Cardiac muscle cell (in vitro differentiated cells and primary cell): Measurements from ENCODE around the gene APOBEC3B. TPM values are rescaled to one million over a fixed set of nuclear protein-coding genes. Genes with fewer than 3 reads are reported as not detected.

Source experiments
- DNase-seq, 2 donors: peaks; one replicate each; pipeline versions ENCODE4 v3.0.0 to v3.0.0-alpha.2; 2010 to 2017; ENCODE audit warnings: low read depth in 1 of 2, low spot score in 1 of 2
- H3K27ac ChIP-seq: fragments of 200-600 bp; sonication (generic); 2 replicates; pipeline ENCODE4 v1.5.1; 2016
- H3K27me3 ChIP-seq: fragments of 200-600 bp; sonication (generic); 2 replicates; pipeline ENCODE4 v1.6.0; 2016; ENCODE audit warnings: control low read depth
- H3K36me3 ChIP-seq: fragments of 200-600 bp; sonication (generic); 2 replicates; pipeline ENCODE4 v1.5.1; 2016; ENCODE audit warnings: control low read depth
- H3K4me1 ChIP-seq: fragments of 200-600 bp; sonication (generic); 2 replicates; pipeline ENCODE4 v1.8.1; 2017; ENCODE audit warnings: low read depth, mild to moderate bottlenecking, mixed run types
- H3K4me3 ChIP-seq: fragments of 200-600 bp; sonication (generic); 2 replicates; pipeline ENCODE4 v1.5.1; 2016; ENCODE audit warnings: mild to moderate bottlenecking
- H3K9me3 ChIP-seq: fragments of 200-600 bp; sonication (generic); 2 replicates; pipeline ENCODE4 v1.5.1; 2017; ENCODE audit warnings: low read depth, mild to moderate bottlenecking, control low read depth
- polyA plus RNA-seq: library from polyadenylated mRNA; unstranded; fragments of >200 nt; fragmentation: Nextera tagmentation; extraction: Ambion mirVana; gene quantifications from 2 replicates; pipeline ENCODE4 v1.2.1, GENCODE V29; 2016
- total RNA-seq: library from RNA; depleted of rRNA; stranded (reverse); fragments of >200 nt; gene quantifications from 2 replicates; pipeline ENCODE4 v1.2.3, GENCODE V29; 2016
- TF ChIP-seq, protein P1 (sequence below): IDR thresholded peaks from 2 replicates; pipeline ENCODE4 v1.5.1; 2012; ENCODE audit warnings: low read depth, mild to moderate bottlenecking, low read length

The APOBEC3B gene
- total and polyA plus RNA-seq, 2 experiments from 2014 or later = 6.5 to 6.8 TPM

DNA sequence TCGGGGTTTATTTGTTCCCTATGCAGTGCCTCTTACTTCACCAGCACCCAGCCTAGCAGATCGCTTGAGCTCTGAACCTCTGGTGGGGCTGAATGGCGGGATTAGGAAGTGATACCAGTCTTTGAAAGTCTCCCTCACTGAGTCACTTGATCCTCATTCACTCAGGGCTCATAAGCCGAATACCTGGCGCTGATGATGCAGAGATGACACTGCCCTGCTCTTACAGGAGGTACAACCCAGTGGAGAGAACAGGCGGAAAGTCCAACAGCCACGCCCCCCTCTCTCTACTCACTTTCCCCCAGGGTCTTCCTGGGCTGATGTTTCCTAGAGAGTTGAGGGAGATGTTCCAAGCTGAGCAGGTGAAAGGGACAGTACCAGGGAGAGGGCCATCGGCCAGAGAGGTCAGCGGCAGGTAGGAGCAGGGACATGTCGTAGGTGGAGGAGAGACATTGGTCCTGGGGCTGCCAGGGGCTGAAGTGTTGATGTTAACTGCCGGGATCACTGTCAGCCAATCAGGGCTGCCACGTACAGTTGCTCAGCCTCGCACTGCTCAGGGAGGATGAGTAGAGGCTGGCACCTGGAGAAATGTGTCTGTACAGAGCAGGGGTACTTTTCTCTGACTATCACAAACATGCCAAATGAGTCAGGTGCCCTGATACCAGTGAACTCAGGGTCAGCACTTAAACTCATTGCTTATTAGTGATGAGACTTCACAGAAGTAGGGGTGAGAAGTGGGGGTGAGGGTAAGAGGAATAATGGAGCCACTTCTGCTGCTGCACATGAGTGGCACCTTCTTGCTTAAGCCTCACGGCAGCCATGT lies 34.6 kb upstream of the APOBEC3B start:
- Histone ChIP-seq H3K27ac (no peak overlapping the region), H3K36me3 (no peaks in the 10 kb centered on the region), H3K27me3 (no peaks in the 10 kb centered on the region), H3K9me3 (no peaks in the 10 kb centered on the region), H3K4me3 (no peak overlapping the region), H3K4me1 (no peaks in the 10 kb centered on the region)
- TF ChIP-seq, protein P1, sequence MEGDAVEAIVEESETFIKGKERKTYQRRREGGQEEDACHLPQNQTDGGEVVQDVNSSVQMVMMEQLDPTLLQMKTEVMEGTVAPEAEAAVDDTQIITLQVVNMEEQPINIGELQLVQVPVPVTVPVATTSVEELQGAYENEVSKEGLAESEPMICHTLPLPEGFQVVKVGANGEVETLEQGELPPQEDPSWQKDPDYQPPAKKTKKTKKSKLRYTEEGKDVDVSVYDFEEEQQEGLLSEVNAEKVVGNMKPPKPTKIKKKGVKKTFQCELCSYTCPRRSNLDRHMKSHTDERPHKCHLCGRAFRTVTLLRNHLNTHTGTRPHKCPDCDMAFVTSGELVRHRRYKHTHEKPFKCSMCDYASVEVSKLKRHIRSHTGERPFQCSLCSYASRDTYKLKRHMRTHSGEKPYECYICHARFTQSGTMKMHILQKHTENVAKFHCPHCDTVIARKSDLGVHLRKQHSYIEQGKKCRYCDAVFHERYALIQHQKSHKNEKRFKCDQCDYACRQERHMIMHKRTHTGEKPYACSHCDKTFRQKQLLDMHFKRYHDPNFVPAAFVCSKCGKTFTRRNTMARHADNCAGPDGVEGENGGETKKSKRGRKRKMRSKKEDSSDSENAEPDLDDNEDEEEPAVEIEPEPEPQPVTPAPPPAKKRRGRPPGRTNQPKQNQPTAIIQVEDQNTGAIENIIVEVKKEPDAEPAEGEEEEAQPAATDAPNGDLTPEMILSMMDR = no peak
- no peak for DNase-seq

DNA sequence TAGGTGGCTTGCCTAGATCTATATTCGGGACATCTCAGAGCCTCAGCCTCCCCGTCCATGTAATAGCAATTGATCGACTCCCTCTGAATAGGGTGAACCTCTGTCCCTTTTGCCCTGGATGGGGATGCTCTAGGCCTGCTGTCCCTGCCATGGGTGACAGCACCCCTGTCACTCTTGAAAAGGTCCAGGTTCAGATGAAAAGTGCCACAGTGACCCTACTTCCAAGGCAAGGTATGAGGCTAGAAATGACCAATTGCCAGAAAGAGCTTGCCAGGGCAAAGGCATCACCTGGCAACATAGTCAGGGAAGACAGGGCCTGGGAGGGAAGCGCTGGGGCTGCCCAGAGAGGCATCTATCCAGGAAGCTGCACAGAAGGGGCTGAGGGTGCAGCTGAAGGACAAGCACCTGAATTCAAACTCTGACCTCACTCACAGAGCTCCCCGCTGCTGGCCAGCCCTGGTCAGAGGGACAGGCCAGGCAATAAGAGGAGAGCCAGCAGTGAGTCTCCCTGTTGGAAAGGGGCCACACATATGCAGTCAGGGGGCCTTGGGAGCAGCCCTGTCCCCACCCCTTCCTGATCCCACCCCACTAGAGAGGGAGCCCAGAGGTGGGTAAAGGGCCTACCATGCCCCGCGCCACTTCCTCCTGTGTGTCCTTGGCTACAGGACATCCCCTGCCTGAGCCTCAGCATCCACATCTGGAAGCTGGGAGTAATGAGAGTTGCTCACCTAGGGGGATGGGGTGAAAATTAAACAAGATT lies 33.8 kb upstream of the APOBEC3B start:
- Histone ChIP-seq H3K4me3 (no peak overlapping the region), H3K36me3 (no peaks in the 10 kb centered on the region), H3K27me3 (no peaks in the 10 kb centered on the region), H3K27ac (no peak overlapping the region), H3K4me1 (no peaks in the 10 kb centered on the region), H3K9me3 (no peaks in the 10 kb centered on the region)
- no peak for DNase-seq
- TF ChIP-seq, protein P1 = no peak

DNA sequence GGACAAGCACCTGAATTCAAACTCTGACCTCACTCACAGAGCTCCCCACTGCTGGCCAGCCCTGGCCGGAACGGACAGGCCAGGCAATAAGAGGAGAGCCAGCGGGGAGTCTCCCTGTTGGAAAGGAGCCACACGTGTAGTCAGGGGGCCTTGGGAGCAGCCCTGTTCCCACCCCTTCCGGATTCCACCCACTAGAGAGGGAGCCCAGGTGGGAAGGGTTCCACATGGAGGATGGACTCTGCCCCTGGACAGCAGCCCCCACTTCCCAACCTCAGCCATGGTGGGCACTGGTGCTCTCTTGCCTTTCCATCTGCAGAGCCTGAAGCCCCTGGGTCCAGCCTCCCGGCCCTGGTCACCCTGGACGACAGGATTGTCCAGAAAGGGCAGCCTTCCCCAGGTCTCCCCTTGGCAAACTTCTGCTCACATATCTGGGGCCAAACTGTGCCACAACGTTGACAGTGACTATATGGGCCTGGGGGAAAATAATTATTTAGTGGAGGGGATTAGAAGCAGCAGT lies 32.2 kb upstream of the APOBEC3B start:
- H3K4me3 ChIP-seq = no peak overlapping the region
- H3K9me3 ChIP-seq = no peaks in the 10 kb centered on the region
- H3K27me3 ChIP-seq = no peaks in the 10 kb centered on the region
- H3K4me1 ChIP-seq = no peaks in the 10 kb centered on the region
- no peak for DNase-seq
- no peak overlapping the region for H3K27ac ChIP-seq
- TF ChIP-seq, protein P1 = no peak
- no peaks in the 10 kb centered on the region for H3K36me3 ChIP-seq

DNA sequence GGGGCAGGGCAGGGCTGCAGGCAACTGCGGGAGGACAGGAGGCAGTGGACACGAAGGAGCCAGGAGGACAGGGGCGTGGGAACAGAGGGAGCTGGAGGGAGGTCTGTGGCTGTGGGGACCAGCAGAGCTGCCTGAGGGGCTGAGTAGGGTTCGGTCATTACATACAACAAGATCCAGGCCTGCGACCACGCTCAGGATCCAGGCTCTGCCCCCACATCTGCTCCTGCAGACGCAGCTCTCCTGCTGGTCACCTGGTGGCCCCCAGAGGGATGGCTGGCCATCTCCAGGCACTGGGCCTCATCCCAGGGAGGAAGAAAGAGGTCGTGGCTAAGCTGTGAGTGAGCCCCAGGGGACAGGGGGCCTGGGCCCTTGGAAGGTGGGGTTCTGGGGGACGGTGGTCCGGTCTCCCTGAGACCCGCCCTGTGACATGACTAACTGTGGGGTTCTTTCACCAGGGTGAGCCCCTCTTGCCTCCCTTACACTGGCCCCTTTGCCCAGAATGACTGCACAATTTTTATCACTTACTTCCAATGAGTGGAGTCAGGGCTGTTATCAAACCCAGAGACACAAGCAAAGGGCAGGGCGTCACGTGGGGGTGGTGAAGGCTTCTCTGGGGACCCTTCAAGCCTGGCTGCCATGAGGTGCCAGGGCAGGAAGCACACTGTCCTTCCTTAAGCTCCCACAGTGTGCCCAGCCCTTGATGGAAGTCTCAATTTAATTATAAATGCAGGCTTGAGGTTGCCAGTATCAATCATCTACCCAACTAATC lies 31.4 kb upstream of the APOBEC3B start:
- H3K4me1 ChIP-seq = no peaks in the 10 kb centered on the region
- no peak overlapping the region for H3K4me3 ChIP-seq
- DNase-seq = no peak
- no peaks in the 10 kb centered on the region for H3K27me3 ChIP-seq
- TF ChIP-seq, protein P1 = no peak
- no peaks in the 10 kb centered on the region for H3K36me3 ChIP-seq
- no peak overlapping the region for H3K27ac ChIP-seq
- no peaks in the 10 kb centered on the region for H3K9me3 ChIP-seq

DNA sequence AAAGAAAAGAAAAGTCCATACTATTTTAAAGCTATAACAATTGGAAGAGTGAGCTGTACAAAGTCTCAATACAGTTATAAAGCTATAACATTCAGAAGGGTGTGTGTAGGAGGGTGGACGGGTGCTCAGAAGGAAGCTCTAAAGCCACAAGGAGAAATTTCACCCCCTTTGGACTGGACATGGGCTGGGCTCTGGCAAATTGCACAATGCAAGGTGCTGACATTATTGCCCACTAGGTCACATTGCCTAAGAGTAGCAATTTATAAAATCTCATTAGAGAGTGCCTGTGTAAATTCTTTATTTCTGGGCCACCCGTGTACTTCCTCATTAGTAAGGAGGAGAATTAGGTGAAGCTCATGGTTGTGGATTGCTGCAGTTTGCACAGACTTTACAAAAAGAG lies 30.4 kb upstream of the APOBEC3B start:
- Histone ChIP-seq H3K4me1 (no peaks in the 10 kb centered on the region), H3K27me3 (no peaks in the 10 kb centered on the region), H3K4me3 (no peak overlapping the region), H3K27ac (no peak overlapping the region), H3K36me3 (no peaks in the 10 kb centered on the region), H3K9me3 (no peaks in the 10 kb centered on the region)
- TF ChIP-seq, protein P1 = no peak
- no peak for DNase-seq
